IMR-90 (cell line): Measurements from ENCODE around the gene TGM2. TPM values are rescaled to one million over a fixed set of nuclear protein-coding genes. Genes with fewer than 3 reads are reported as not detected.
A peak's percentile ranks its signal among the peaks of the same experiment; 100 is the strongest.

Experiments used
- ATAC-seq: fragments of 200-7000 bp; cut with Tn5 transposase; 2 replicates; pipeline ENCODE4 v1.9.1; 2020; ENCODE audit warnings: low read depth, mild to moderate bottlenecking, moderate library complexity
- BruUV-seq: library from RNA; stranded (reverse); fragments of 400-500 nt; replicated peaks from 2 replicates; lab custom pipeline; 2021; lab: Mats Ljungman, UMichigan
- CTCF ChIA-PET: fragments of 300-600 bp; formaldehyde crosslinking; extraction: SDS; loops from one replicate; lab custom pipeline; 2021; ENCODE audit warnings: antibody characterized with exemption; lab: Yijun Ruan, JAX
- POLR2A ChIA-PET: fragments of 300-600 bp; sonication (Branson Sonifier 250); formaldehyde crosslinking; loops from one replicate; lab custom pipeline; 2022; ENCODE audit warnings: antibody characterized with exemption; ENCODE audit not compliant: unreplicated experiment; lab: Charles Lee
- DNase-seq: peaks from one replicate; pipeline ENCODE4 v3.0.0; 2013
- H2AFZ ChIP-seq: replicated peaks from 2 replicates; pipeline ENCODE3; 2013; ENCODE audit warnings: low read length, mild to moderate bottlenecking; ENCODE audit not compliant: poor library complexity
- H2AK5ac ChIP-seq: 2 replicates; pipeline ENCODE4 v1.6.1; 2013; ENCODE audit warnings: low read depth, low read length, inconsistent platforms
- H2AK9ac ChIP-seq: replicated peaks from 2 replicates; pipeline ENCODE3; 2013; ENCODE audit warnings: mild to moderate bottlenecking, low read depth, low read length, moderate library complexity; ENCODE audit not compliant: poor library complexity
- H2BK120ac ChIP-seq: 2 replicates; pipeline ENCODE4 v1.6.1; 2013; ENCODE audit warnings: low read depth, low read length, inconsistent platforms
- H2BK15ac ChIP-seq: 3 replicates; pipeline ENCODE4 v1.6.1; 2013; ENCODE audit warnings: low read depth, low read length, inconsistent platforms
- H2BK20ac ChIP-seq: 2 replicates; pipeline ENCODE4 v1.6.1; 2013; ENCODE audit warnings: low read depth, mild to moderate bottlenecking, inconsistent platforms, low read length, moderate library complexity
- H2BK5ac ChIP-seq: 2 replicates; pipeline ENCODE4 v1.6.1; 2013; ENCODE audit warnings: mild to moderate bottlenecking, low read depth, low read length, inconsistent platforms; ENCODE audit not compliant: poor library complexity, severe bottlenecking
- H3K14ac ChIP-seq: replicated peaks from 2 replicates; pipeline ENCODE4 v1.6.1; 2013; ENCODE audit warnings: low read depth, low read length, inconsistent platforms
- H3K18ac ChIP-seq: 2 replicates; pipeline ENCODE4 v1.6.1; 2013; ENCODE audit warnings: low read depth, low read length, control low read depth
- H3K23ac ChIP-seq: 2 replicates; pipeline ENCODE4 v1.6.1; 2013; ENCODE audit warnings: low read depth, low read length, inconsistent platforms
- H3K27ac ChIP-seq: 2 replicates; pipeline ENCODE4 v1.5.1; 2013; ENCODE audit warnings: mild to moderate bottlenecking, control low read depth, low read length; ENCODE audit not compliant: insufficient read depth
- H3K27me3 ChIP-seq: 2 replicates; pipeline ENCODE4 v1.6.1; 2013; ENCODE audit warnings: low read length; ENCODE audit not compliant: control insufficient read depth, insufficient read depth
- H3K36me3 ChIP-seq: 2 replicates; pipeline ENCODE4 v1.6.1; 2013; ENCODE audit warnings: low read length, mixed read lengths; ENCODE audit not compliant: control insufficient read depth, insufficient read depth
- H3K4ac ChIP-seq: 2 replicates; pipeline ENCODE4 v1.6.1; 2013; ENCODE audit warnings: low read depth, low read length, inconsistent platforms
- H3K4me1 ChIP-seq: 2 replicates; pipeline ENCODE4 v1.6.1; 2013; ENCODE audit warnings: low read length, mixed read lengths; ENCODE audit not compliant: control insufficient read depth, insufficient read depth
- H3K4me2 ChIP-seq: 2 replicates; pipeline ENCODE4 v1.6.1; 2013; ENCODE audit warnings: low read depth, mild to moderate bottlenecking, control low read depth, low read length, moderate library complexity
- H3K4me3 ChIP-seq: 2 replicates; pipeline ENCODE4 v1.5.1; 2013; ENCODE audit warnings: low read depth, mild to moderate bottlenecking, control low read depth, low read length, moderate library complexity; ENCODE audit not compliant: insufficient read depth
- H3K56ac ChIP-seq: 2 replicates; pipeline ENCODE4 v1.6.1; 2013; ENCODE audit warnings: low read length, inconsistent platforms; ENCODE audit not compliant: insufficient read depth; ENCODE audit errors: extremely low read depth
- H3K79me1 ChIP-seq, 2 experiments: 2 replicates each; pipeline ENCODE4 v1.6.1; 2013; ENCODE audit warnings: low read length in 2 of 2, inconsistent platforms in 1 of 2, low read depth in 1 of 2
- H3K9ac ChIP-seq: 2 replicates; pipeline ENCODE4 v1.6.1; 2013; ENCODE audit warnings: low read depth, low read length, control low read depth
- H3K9me1 ChIP-seq: 2 replicates; pipeline ENCODE4 v1.6.1; 2013; ENCODE audit warnings: low read length, inconsistent platforms; ENCODE audit not compliant: insufficient read depth
- H3K9me3 ChIP-seq: 2 replicates; pipeline ENCODE4 v1.6.1; 2013; ENCODE audit warnings: low read length; ENCODE audit not compliant: control insufficient read depth, insufficient read depth
- H4K20me1 ChIP-seq: 2 replicates; pipeline ENCODE4 v1.6.1; 2013; ENCODE audit warnings: low read length, inconsistent platforms; ENCODE audit not compliant: insufficient read depth
- H4K5ac ChIP-seq: 2 replicates; pipeline ENCODE4 v1.6.1; 2013; ENCODE audit warnings: mild to moderate bottlenecking, low read depth, low read length, control low read depth
- H4K8ac ChIP-seq, 2 experiments: 2 replicates each; pipeline ENCODE4 v1.6.1; 2013; ENCODE audit warnings: low read depth in 2 of 2, low read length in 2 of 2, control low read depth in 1 of 2, inconsistent platforms in 1 of 2
- H4K91ac ChIP-seq: 2 replicates; pipeline ENCODE4 v1.6.1; 2013; ENCODE audit warnings: low read depth, low read length, inconsistent platforms; ENCODE audit not compliant: insufficient read depth
- POLR2A ChIP-seq: IDR thresholded peaks from 2 replicates; pipeline ENCODE4 v1.6.1; 2012; ENCODE audit warnings: mild to moderate bottlenecking, low read depth, low read length
- RFX5 ChIP-seq: IDR thresholded peaks from 2 replicates; pipeline ENCODE4 v1.8.0; 2012; ENCODE audit warnings: low read depth, mild to moderate bottlenecking, low read length, moderate library complexity
- SMC3 ChIP-seq: fragments of 150-350 bp; IDR thresholded peaks from 2 replicates; pipeline ENCODE4 v1.6.1; 2016; ENCODE audit warnings: low read depth, mild to moderate bottlenecking, antibody characterized with exemption, low read length, moderate library complexity
- WGBS, 2 experiments: methylation state at CpG; one replicate each; pipeline versions ENCODE4 v1.1.5 to v1.1.7; 2013; ENCODE audit warnings: missing lambda C conversion rate in 2 of 2; ENCODE audit not compliant: insufficient read length in 1 of 2; ENCODE audit errors: extremely low coverage in 2 of 2; 5-methylcytosine and 5-hydroxymethylcytosine counted together
- dilution Hi-C: fragments of 300-500 bp; cut with HindIII; formaldehyde crosslinking; loops from one replicate; pipeline ENCODE4 v1.14.3; 2018; ENCODE audit warnings: low sequenced_read_pairs; ENCODE audit not compliant: unreplicated experiment
- in situ Hi-C: fragments of 300-500 bp; cut with MboI; formaldehyde crosslinking; loops from 3 replicates; pipeline ENCODE4 v1.14.3; 2019; ENCODE audit warnings: low sequenced_read_pairs, inconsistent platforms, mixed read lengths
- intact Hi-C: fragments of 100-400 bp; cut with micrococcal nuclease; formaldehyde crosslinking; loops from 2 replicates; pipeline ENCODE4 v1.10.0; 2022
- polyA plus RNA-seq, 3 experiments: library from polyadenylated mRNA; depleted of rRNA; stranded (reverse); fragments of >200 nt; gene quantifications; 2 replicates each; pipeline ENCODE4 v1.2.3, GENCODE V29; 2012; ENCODE audit warnings: low replicate concordance in 1 of 3
- total RNA-seq: library from RNA; depleted of rRNA; stranded (reverse); fragments of >200 nt; gene quantifications from 2 replicates; pipeline ENCODE4 v1.2.3, GENCODE V29; 2012

Gene TGM2
- total and polyA plus RNA-seq, 2 of the 4 experiments (the other 2 are of a cell fraction): 239 to 268 TPM

DNA sequence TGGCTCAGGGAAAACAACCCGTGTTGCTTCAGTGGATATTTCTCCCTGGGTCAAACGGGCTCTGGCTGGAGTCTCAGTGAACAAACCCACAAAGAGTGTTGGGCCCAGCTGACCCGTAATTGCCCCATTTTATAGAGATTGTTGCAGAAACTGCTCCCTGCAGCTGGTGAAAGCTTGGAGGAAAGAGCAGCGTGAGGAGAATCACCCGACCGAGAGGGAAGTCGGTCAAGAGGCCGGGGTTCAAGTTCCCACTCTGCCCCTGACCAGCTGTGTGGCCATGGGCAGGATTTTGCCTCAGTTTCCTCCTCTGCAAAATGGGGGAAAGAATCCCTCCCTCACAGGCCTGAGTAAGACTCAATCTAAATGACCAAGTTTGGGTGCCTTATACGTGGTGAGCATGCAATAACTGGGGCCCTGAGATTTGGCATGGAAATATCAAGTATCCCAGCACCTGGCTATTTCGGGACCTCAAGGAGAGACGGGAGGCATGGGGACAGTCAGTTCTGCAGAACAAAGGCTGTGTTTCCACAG, 1.7 kb upstream of the TGM2 start:
- Histone ChIP-seq H4K5ac (peak overlapping the region; percentile 88), H2AK5ac (peak overlapping the region; percentile 99), H3K79me1 (peaks cover 24 to 42% of the 10 kb centered on the region in 2 experiments), H3K23ac (peak overlapping the region; percentile 66; the same call in 1 of the 2 replicates), H3K14ac (peak overlapping the region; percentile 92), H4K8ac (peak overlapping the region; percentile 74 to 95), H3K27ac (peak overlapping the region; percentile 69), H3K4ac (peak overlapping the region; percentile 95), H3K56ac (peak overlapping the region; percentile 20; the same call in 1 of the 2 replicates), H4K91ac (peak overlapping the region; percentile 94), H3K18ac (peak overlapping the region; percentile 56), H2BK120ac (peak overlapping the region; percentile 99), H3K9me1 (peaks cover 39% of the 10 kb centered on the region), H2AK9ac (peak overlapping the region; percentile 85), H4K20me1 (no peaks in the 10 kb centered on the region; the same call in 1 of the 2 replicates), H3K9ac (no peak overlapping the region), H2BK15ac (peak overlapping the region; percentile 98; the same call in 2 of the 3 replicates), H2BK20ac (peak overlapping the region; percentile 99), H3K4me2 (no peak overlapping the region), H2BK5ac (peak overlapping the region; percentile 56), H3K4me3 (no peak overlapping the region), H3K36me3 (no peaks in the 10 kb centered on the region), H3K4me1 (peaks cover 61% of the 10 kb centered on the region), H3K9me3 (no peaks in the 10 kb centered on the region), H3K27me3 (no peaks in the 10 kb centered on the region), H2AFZ (peak overlapping the region; percentile 71)
- intact Hi-C loops (loop anchor here (1.0 kb wide), 1 partner anchor 54 kb away; no protein-coding TSS in a partner anchor), in situ Hi-C loops (loop anchor here (5.0 kb wide), 2 partner anchors 51 to 89 kb away; no protein-coding TSS in a partner anchor), dilution Hi-C loops (no loop called here)
- no TSS peak for BruUV-seq
- WGBS, 2 experiments: 50% methylated on average over 2 of the region's 11 CpGs; no CpG with 5 or more reads in 1 of the 2 experiments
- ATAC-seq: no peak
- CTCF ChIA-PET: interaction anchor here (0.6 kb wide), 1 partner anchor 21 kb away, joined by 3 read pairs; no protein-coding TSS in a partner anchor
- POLR2A ChIA-PET: no interaction called here
- no peak for DNase-seq
- TF ChIP-seq SMC3 (no peak), POLR2A (no peak), RFX5 (no peak)
